ENCODE measurements around the gene ENG.
"Not testable (repeated sequence)": the region's sequence is repeated elsewhere in the genome, so short reads cannot be mapped to it uniquely, and the experiment has no call there.

Gene ENG

DNA sequence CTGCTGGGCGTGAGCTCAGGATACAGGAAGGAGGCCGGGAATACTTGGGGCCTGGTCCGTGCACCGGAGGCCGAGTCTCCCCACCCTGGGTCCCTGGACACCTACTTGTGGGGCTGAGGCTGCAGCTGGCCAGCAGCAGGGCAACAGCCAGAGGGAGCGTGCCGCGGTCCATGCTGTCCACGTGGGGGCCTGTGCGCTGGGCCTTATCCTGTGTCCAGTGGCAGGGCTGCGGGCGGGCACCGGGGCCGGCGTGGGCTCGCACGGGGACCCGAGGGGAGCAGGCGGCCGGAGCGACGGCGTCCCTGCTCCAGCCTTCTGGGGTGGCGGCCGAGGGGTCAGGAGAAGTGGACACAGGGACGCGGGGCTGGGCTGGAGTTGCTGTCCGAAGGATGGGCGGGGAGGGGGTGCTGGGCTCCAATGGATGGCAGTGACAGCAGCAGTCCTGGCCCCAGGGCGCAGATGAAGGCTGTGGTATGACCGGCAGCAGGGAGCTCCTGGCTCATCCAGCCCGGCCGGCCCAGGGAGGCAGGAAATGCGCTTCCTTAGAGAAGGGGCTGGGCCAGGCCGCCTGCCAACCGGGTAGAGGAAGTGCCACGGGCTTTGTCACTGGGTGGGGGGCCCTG lies at the start of gene ENG:
TSS of gene ENG (minus strand) at position 475 of the 623 bp plus-strand sequence. CDS start at position 172, 303 bp downstream.
- peak; percentile 72 for DNase-seq

DNA sequence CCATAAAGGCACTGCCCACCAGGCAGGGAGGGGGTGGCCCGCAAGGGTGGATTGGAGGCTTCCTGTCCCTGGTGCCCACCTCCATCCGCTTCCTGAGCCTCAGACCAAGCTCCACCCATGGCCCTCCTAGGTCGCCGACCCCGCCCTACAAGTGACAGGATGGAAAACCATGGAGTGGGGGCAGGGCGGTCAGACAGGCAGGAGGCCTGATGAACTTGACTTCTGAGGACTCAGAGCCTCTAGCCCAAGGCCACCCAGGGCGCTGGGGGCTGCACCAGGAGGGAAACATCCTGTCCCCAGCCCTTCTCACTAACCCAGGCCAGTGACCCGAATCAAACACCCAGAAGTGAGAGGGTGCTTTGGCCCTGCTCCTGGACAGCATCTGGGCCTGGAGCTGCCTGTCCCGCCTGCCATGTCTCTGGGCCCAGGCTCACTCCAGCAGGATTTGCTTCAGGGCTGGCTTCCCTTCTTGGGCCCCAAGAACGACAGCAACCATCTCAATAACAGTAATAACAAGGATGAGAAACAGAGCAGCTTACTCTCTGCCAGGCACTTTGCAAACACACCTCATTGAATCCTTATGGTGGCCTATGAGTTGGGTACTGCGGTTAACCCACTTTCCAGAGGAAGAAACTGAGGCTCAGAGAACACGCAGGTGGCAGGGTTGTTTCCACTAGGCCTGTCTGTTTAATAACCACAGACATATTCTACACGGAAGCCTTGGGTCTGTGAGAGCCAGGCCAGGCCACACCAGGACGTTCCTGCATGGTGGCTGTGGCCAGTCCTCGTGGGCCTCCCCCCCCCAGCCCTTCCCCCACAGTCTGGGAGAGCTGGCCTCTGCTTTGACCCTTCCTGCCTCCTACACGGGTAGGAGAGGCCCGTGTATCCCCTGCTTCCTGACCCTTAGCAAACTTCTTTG lies 49.4 kb upstream of the ENG start:
- peak; percentile 90 for DNase-seq

DNA sequence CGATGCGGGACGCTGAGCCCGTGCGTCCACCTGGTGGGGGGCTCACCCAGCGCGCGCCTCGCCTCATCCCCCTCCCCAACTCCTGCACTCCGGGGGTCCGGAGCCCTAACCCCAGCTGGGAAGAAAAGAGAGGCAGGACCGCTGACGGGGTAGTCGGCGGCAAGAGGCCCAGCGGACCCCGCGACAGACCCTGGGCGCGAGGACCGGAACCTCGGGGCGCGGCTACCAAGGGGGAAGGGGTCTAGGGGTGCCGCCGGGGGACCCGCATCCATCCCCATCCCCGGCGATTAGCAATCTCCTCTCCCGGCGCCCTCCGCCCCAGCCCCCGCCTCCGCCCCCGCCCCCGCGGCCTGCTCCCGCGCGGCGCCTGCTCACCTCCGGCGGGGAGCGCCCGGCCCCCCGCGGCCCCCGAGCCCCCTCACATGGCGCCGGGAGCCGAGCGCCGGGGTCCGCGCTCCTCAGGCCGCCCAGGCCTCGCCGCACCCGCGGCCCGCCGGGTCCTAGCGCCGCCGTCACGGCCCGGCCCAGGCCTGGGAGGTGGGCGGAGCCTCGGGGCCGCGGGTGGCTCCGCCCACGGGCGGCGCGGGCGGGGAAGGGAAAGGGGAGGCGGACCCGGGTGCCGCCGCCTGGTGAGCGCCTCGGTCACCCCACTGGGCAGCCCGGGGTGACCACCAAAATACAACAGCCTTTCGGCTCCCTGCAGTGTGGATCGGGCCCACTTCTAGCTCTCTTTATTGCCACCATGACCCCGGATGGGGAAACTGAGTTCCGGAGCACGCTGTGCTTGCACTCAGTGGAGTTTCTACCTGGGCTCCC lies 44.9 kb upstream of the ENG start, which contains the start of gene ST6GALNAC6:
TSS of gene ST6GALNAC6 (minus strand) at position 476 of the 816 bp plus-strand sequence. CDS start 1,622 bp downstream, outside the sequence.
- peak; percentile 74 for DNase-seq

DNA sequence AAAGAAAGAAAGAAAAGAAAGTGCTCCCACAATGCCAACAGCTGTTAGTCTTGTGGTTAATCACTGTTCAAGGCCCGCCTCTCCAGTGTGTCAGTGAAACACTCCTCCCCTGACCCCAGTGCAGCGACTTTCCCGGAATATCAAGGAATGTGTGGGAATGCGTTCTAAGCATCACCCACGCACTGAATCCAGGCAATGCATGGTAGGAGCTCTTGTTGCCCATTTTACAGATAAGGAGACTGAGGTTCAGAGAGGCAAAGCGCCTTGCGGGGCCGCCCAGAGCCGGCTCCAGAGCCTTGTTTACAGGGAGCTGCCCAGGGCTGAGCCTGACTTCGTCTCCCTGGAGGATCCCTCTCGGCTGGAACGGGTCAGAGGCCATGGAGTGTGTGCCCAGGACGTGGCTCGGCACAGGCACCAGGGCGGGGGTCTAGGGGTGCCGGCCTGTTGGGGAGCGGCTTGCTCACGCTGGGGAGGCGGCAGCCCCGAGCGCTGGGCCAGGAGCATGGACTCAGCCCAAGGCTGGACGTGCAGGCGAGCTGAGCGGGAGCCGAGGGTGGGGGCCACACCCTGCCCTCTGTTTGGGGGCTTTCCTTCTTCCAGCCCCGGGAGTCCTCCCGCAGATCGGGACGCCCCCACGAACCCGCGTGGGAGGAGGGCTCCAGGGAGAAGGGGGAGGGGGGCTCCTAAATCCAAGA lies 44.1 kb upstream of the ENG start:
- DNase-seq = peak; percentile 46

DNA sequence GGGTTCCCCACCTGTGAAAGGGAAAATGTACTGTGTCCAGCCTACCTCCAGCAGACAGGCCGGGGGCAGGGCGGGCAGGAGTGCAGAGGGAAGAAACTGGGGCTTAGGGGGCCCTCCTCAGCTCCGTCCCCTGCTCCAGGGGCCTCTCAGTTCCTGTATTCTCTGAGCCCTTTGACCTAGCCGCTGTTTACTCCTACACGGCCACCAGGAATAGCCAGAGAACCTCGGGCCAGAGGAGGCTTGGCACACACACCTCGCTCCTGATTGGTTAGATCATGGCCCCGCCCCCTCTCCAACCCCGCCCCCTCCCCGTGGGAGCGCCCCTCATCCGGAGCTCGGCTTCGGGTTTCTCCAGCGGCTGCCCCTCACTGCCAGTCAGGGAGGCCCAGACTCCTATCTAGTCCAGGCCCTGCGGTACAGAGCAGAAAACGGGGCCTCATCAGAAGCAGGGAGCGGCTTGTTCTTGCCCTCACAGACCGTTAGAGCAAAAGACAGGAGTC lies 42.8 kb upstream of the ENG start:
- DNase-seq = peak; percentile 86

DNA sequence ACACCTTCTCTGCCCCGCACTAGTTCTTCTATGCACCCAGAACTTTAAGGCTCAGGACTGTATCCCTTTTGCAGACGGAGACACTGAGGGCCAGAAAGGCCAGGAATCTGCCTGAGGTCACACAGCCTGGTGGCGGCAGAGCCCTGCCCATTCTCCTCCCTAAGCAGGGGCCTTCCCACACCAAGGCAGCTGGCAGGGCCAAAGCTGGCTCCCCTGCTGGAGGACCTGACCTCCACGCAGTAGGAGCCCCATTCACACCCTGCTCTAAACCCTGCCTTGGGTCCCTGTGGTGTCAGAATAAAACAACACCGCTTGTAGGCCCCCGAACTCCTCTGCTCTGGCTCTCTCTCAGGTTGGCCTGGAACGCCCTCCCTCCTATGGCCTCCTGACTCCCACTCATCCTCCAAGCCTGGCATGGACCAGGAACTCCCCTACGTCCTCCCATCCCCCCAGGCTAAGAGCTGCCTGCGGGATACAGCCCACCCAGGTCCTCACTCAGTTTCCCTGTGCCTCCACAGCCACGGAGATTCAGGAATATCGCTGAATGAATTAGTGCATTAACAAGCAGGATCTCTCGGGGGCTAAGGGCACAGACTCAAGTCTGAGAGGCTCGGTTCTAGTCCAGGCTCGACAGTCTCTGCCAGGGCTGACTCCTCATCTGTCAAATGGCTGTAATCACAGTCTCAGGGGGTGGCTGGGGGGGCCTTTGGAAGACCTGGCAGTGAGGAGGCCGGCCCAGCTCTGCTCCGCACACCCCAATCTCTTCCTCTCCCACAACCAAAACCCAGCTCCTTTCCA lies 42.1 kb upstream of the ENG start:
- no peak for DNase-seq

DNA sequence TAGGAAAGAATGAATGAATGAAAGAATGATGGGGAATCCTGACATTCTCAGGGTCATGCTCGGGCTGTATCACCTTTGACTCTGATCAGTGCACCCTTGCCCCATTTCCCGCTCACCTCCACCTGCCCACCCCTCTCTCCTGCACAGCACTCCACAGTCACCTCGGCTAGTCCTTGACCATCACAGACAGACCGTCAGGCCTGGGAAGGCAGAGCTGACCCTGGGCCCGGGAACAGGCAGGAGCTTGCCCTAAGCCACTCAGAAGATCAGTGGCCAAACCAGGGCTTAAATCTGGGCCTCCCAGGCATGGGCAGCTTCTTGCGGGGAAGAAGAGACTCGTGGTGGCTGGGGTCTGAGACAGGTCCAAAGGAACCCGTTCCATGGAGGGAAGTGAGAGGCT lies 41.4 kb upstream of the ENG start:
- DNase-seq = no peak

DNA sequence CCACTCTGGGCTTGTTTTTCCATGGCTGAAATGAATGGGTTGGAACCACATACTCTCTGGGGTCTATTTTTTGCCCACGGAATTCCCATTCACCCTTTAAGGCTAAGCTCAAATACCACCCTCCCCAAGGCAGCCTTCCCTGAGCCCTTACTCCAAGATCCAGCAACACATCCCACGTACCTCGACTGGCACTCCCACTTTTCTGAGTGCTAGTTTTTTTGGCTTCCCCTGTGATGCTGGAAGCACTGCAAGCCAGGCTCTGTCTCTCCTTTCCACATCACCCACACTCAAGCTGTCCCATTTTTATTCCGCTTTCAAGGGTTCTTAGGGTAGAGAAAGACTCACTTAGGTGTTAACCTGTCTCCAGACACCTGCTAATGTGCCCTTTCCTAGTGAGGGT lies 38.9 kb upstream of the ENG start:
- no peak for DNase-seq

DNA sequence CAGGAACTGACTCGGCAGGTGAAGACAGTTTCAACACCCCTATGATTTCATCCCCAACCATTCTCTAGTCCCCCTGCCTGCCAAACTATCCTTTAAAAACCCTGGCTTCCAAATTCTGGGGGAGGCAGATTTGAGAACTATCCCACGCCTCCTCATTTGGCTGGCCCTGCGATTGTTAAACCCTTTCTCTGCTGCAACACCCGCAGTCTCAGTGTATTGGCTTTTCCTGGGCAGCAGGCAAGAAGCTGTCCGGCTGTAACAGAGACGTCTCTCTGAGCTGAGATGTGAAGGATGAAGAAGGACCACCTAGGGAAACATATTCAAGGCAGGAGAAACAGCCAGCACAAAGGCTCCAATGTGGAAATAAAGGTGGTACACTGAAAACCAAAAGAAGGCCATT lies 38.4 kb upstream of the ENG start:
- no peak for DNase-seq

DNA sequence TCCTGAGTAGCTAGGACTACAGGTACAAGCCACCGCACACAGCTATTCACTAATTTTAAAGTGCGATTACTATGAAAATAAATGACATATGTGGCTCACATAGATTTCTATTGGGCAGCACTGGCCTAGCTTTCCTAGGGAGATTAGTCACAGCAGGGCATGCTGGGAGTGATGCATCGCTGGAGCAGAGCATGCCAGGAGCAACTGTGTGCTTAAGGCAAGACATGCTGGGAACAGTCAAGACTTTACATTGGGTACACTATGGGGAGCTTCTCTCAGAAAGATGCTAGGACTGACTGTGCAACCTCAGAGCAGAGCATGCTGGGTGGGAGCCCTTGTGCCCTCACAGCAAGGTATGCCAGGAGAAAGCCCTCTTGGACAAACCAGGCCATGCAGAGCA lies 35.6 kb upstream of the ENG start:
- DNase-seq = no peak

DNA sequence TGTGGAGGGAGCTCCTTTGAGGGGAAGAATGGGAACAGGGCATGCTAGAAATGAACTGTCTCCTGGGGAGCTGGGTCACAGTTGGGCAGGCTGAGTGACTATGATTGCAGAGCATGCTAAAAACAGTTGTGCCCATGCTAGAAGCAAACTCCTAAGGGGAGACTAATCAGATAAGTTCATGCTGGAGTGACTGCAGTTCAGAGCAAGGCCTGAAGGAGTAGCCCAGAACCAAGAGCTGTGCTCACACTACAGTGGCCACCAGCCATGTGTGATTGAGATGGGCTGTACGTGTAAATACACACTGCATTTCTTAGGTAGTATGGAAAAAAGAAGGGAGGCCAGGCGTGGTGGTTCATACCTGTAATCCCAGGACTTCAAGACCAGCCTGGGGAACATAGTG lies 33.3 kb upstream of the ENG start:
- peak; percentile 79 for DNase-seq

DNA sequence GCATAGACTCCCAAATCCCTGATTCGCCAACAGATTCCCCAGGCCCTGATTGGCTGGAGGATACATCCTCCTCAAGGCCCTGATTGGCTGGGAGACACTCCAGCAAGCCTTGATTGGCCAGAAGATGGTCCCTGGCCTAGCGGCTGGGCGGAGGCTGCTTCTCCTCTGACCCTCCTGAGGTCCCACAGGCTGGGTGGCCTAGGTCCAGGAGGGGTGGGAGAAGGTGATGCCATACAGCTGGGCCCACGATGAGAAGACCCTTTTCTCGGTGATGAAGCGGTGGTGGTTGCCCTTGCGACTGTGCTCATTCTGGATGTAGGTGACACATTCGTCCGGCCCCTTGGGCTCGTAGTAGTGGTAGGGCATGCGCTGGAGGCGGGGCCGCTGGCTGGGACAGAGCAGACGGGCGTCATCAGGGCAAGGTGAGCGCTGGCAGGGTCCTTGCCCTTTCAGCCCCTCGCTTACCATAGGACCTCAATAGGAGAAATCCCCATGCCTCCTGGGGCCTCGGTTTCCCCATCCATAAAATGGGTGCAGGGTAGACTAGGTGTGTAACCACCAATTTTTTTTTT lies 32.0 kb upstream of the ENG start:
- DNase-seq = no peak

DNA sequence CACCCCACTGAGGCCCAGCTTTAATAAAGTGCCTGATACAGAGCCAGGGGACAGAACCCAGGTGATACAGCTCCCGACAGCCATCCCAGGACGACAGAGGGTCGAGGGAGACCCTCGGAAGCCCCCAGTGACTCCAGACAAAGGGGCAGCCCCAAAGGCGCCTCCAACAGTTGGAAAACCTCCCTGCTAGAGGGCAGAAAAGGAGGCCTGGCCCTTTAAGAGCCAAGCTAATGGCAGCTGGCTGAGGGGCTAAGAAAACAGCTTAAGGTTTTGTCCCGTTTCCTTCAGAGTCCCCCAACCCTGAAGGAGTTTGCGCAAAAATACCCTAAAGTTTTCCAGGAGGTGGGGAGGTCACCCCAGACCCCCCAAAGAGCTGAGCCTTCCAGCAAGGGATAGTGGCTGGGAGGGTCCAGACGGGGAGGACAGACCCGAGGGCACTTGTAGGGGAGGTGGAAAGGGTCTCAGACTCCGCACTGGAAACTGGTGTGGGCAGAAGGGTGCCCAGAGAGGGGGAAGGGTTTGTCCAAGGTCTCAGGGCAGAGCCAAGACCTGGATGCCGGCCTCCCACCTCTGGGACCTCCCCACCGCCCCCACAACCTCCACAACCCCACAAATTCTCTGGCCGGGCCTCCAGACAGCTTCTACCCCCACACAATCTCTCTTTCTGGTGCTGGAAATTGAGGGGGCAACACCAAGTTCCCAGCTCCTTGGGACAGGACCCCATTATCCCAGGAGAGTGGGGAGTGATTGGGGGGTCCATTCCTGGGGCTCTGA lies 31.2 kb upstream of the ENG start:
- DNase-seq = no peak

DNA sequence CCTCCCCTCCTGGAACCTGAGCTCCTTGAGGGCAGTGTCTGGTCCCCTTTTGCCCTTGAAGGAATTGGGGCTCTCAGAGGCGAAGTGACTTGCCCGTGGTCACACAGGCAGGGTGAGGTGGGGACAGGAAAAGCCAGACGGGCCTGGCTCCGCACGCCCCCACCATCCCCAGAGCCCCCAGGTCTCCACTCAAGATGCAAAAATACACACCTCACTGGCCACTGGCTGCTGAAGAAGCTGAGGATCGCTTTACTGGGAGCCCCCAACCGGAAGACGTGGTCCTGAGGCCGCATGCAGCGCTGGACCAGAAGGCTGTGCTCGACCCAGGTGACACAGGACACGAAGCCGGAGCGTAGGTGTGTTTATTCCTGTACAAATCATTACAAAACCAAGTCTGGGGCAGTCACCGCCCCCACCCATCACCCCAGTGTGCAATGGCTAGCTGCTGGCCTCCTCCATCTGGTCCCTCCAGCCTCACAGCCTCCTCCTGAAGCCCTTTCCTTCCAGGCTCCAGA lies 30.6 kb upstream of the ENG start:
- DNase-seq = no peak

DNA sequence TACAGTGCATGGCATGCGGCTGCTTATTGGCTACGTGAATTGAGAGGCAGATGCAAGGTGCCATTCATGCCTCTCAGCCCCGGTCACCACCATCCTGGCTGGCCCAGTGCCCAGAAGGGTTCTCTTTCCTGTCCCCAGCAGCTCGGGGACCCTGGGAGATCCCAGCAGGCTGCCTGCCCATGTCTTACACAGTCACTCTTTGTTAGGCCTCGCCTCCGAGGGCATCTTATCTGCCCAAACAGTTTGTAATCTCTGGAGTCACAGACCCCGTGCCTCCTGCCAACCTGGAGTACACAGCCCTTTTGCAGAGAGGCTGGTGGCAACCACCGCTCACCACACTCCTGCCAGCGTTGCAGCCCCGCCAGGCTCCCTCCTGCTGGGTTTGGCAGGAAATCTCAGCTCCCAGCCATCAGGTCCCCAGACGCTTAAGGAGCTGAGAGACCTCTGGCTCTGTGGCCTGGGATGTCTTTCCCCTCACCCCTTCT lies 30.0 kb upstream of the ENG start:
- peak; percentile 99 for DNase-seq

DNA sequence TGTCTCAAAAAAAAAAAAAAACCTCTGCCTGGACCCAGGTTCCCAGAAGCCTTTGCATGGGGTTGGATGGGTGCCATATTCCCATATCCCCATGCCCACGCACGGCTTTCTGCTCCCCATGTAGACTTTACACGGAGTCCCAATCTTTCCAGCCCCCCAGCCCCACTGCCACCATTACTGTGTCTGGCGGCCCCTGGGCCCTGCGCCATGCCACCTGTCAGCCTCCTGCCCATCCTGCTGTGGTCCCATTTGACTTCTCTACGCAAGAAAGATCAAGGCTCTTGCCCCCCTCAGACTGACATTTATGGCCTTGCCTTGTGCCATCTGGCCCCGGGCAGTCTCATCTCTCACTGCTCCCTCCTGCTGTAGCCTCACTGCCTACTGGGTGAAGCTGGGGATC lies 29.5 kb upstream of the ENG start:
- DNase-seq = no peak

DNA sequence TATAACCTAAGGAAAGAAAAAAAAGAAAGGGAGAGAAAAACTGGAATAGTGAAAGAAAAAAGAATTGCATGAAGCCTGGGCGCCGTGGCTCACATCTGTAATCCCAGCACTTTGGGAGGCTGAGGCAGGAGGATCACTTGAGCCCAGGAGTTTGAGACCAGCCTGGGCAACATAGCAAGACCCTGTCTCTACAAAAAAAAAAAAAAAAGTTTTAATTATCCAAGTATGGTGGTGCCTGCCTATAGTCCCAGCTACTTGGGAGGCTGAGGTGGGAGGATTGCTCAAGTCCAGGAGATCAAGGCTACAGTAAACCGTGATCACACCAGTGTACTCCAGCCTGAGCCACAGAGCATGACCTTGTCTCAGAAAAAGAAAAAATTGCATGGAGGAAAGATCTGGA lies 27.3 kb upstream of the ENG start:
- DNase-seq = not testable (repeated sequence)

DNA sequence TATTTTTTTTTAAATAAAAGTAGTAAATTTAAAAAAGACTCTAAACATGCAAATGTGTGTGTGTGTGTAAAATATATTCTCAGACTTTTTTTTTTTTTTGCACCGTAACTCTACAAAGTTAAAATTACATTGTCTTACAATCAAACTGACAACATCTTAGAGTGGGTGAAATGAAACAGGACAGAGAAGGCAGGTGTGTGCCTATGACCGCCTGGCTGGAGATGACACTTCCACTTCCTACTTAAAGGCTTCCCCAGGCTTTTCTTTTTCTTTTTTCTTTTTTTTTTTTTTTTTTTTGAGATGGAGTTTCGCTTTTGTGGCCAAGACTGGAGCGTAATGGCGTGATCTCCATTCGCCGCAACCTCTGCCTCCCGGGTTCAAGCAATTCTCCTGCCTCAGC lies 25.7 kb upstream of the ENG start:
- no peak for DNase-seq

DNA sequence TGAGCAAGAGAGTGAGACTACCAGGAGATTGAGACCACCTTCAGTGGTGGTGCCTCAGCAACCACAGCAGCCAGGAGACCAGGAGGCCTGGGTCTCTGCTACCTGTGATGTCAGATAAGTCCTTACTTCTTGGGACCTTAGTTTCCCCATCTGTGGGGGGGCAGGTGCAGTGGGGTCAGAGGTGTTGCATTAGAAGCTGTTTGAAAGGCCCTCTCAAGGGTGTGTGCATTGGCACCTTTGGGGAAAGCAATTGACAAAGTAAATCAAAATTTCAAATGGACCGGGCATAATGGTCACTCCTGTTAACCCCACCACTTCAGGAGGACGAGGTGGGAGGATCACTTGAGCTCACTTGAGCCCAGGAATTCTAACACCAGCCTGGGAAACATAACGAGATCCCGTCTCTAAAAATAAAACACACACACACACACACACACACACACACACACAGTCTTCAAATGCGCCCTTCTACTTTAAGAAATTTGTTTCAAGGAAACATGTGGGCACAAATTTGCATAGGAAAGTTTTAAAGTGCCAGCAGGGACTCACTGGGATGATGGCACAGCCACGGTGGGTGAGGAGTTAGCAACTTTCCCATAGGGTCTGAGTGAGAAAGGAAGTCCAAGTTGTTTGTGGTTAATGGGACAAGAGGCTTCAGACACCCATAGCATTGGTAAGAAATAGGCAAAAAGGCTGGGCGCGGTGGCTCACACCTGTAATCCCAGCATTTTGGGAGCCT lies 24.4 kb upstream of the ENG start:
- DNase-seq = no peak

All from hematopoietic multipotent progenitor cell treated with erythropoietin and hydrocortisone succinate and interleukin-3 and kit ligand, for 8 days (in vitro differentiated cells).